Measurements from ENCODE around the gene CA11. TPM values are rescaled to one million over a fixed set of nuclear protein-coding genes. Genes with fewer than 3 reads are reported as not detected.

CA11 gene
- total RNA-seq, 1 experiment from 2014 or later: 12.6 TPM

DNA sequence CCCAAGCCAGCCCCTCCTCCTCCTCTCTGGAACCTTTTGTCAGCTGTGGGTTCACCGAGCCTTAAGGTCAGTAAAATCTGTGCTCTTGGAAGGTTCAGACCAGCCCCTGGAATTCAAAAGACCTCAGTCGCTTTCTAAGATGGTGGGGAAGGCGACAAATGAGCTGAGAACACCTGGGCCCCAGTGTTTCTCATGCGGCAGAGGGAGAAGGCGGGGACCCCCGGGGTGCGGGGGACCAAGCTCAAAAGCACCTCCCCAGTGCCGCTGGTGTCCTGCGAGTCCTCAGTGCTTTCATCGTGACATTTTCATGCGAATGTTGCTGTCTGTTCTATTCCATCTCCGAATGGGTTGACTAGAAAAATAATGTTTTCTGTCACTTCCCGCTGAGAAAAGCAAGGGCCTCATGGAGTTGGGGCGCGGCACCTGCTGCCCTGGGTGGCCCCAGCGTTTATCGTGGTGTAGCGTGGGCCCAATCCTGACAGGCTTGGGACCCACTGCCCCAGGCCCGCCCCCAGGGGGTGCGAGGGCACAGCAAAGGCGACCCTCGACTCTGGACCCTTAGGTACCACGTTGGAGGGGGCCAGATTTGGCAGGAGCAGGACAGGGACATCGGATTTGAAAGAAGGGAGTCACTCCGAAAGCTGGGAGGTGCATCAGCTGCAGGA, 27.6 kb upstream of the CA11 start:
- no peak for DNase-seq (ENCODE audit: low read depth, low spot score)
- ChIA-PET CTCF (interaction anchor here (0.7 kb wide), 1 partner anchor 112 kb away, joined by 5 read pairs; no protein-coding TSS in a partner anchor), POLR2A (no interaction called here)
- TF ChIP-seq, protein P1, sequence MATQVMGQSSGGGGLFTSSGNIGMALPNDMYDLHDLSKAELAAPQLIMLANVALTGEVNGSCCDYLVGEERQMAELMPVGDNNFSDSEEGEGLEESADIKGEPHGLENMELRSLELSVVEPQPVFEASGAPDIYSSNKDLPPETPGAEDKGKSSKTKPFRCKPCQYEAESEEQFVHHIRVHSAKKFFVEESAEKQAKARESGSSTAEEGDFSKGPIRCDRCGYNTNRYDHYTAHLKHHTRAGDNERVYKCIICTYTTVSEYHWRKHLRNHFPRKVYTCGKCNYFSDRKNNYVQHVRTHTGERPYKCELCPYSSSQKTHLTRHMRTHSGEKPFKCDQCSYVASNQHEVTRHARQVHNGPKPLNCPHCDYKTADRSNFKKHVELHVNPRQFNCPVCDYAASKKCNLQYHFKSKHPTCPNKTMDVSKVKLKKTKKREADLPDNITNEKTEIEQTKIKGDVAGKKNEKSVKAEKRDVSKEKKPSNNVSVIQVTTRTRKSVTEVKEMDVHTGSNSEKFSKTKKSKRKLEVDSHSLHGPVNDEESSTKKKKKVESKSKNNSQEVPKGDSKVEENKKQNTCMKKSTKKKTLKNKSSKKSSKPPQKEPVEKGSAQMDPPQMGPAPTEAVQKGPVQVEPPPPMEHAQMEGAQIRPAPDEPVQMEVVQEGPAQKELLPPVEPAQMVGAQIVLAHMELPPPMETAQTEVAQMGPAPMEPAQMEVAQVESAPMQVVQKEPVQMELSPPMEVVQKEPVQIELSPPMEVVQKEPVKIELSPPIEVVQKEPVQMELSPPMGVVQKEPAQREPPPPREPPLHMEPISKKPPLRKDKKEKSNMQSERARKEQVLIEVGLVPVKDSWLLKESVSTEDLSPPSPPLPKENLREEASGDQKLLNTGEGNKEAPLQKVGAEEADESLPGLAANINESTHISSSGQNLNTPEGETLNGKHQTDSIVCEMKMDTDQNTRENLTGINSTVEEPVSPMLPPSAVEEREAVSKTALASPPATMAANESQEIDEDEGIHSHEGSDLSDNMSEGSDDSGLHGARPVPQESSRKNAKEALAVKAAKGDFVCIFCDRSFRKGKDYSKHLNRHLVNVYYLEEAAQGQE (IDR thresholded peaks at IDR 0.05; ENCODE audit: insufficient read depth in 1 of 2, low read depth in 2 of 2, low read length in 1 of 2): no peak
- TF ChIP-seq, protein P2, sequence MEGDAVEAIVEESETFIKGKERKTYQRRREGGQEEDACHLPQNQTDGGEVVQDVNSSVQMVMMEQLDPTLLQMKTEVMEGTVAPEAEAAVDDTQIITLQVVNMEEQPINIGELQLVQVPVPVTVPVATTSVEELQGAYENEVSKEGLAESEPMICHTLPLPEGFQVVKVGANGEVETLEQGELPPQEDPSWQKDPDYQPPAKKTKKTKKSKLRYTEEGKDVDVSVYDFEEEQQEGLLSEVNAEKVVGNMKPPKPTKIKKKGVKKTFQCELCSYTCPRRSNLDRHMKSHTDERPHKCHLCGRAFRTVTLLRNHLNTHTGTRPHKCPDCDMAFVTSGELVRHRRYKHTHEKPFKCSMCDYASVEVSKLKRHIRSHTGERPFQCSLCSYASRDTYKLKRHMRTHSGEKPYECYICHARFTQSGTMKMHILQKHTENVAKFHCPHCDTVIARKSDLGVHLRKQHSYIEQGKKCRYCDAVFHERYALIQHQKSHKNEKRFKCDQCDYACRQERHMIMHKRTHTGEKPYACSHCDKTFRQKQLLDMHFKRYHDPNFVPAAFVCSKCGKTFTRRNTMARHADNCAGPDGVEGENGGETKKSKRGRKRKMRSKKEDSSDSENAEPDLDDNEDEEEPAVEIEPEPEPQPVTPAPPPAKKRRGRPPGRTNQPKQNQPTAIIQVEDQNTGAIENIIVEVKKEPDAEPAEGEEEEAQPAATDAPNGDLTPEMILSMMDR (IDR thresholded peaks at IDR 0.05): no peak
- TF ChIP-seq POLR2AphosphoS5 (IDR thresholded peaks at IDR 0.05; ENCODE audit: low read depth, low read length) (no peak), SIN3A (IDR thresholded peaks at IDR 0.05; ENCODE audit: borderline replicate concordance, insufficient read depth, low read depth, low read length) (no peak), TCF7L2 (IDR thresholded peaks at IDR 0.05; ENCODE audit: low read depth, low read length) (no peak)
- no peak overlapping the region for H3K27ac ChIP-seq (ENCODE audit: low read length)
- no peak overlapping the region for H3K4me3 ChIP-seq (ENCODE audit: low read depth in 2 of 2, low read length in 2 of 2)
- in situ Hi-C loops (cut with HindIII; ENCODE audit: low pct_unique_long_range_greater_than_20kb, low sequenced_read_pairs) (no loop called here), intact Hi-C loops (cut with micrococcal nuclease; ENCODE audit: unreplicated experiment) (no loop called here)
- H3K9me3 ChIP-seq (ENCODE audit: control insufficient read depth, insufficient read depth, low read depth, low read length): no peaks in the 10 kb centered on the region
- no peaks in the 10 kb centered on the region for H3K27me3 ChIP-seq (ENCODE audit: control insufficient read depth, insufficient read depth, low read length)
- ATAC-seq: no peak
- BruUV-seq (replicated peaks): no TSS peak
- no peaks in the 10 kb centered on the region for H3K4me1 ChIP-seq (ENCODE audit: control insufficient read depth, insufficient read depth, low read length)
- H3K36me3 ChIP-seq (ENCODE audit: control insufficient read depth, insufficient read depth, low read length): no peaks in the 10 kb centered on the region

DNA sequence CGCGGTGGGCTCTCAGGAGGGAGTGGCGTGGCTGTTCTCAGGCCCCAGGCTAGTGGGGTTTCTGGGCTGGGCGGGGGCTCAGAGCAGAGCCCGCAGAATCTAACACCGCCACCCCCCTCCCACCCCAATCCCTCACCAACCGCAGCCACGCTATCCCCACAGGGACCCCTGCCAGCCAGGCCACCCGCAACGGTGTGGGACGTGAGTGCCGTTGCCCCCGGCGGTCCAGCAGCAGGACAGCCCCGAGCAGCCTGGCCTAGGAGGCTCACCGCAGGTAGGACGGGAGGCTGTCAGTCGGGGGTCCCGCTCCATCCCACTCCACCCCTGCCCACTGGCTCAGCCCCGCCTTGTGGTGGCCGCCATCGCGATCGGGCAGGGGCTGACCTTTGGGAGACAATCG, 27.0 kb upstream of the CA11 start, which contains the start of gene NTN5:
TSS of gene NTN5 (minus strand) at position 24 of the 400 bp plus-strand sequence. CDS start 2,031 bp downstream, outside the sequence.
- no peak for DNase-seq (ENCODE audit: low read depth, low spot score)
- no TSS peak for BruUV-seq (replicated peaks)
- ChIA-PET POLR2A (no interaction called here), CTCF (no interaction called here)
- no peak within 1 kb of the TSS for H3K27ac ChIP-seq (ENCODE audit: low read length)
- intact Hi-C loops (cut with micrococcal nuclease; ENCODE audit: unreplicated experiment): no loop called here
- H3K36me3 ChIP-seq (ENCODE audit: control insufficient read depth, insufficient read depth, low read length): no peaks in the 10 kb centered on the region
- no peak for ATAC-seq
- no peaks in the 10 kb centered on the region for H3K27me3 ChIP-seq (ENCODE audit: control insufficient read depth, insufficient read depth, low read length)
- no peak for TF ChIP-seq TCF7L2 (IDR thresholded peaks at IDR 0.05; ENCODE audit: low read depth, low read length)
- TF ChIP-seq, protein P2 (IDR thresholded peaks at IDR 0.05): no peak
- in situ Hi-C loops (cut with HindIII; ENCODE audit: low pct_unique_long_range_greater_than_20kb, low sequenced_read_pairs): no loop called here
- no peak within 1 kb of the TSS for H3K4me3 ChIP-seq (ENCODE audit: low read depth in 2 of 2, low read length in 2 of 2)
- no peaks in the 10 kb centered on the region for H3K4me1 ChIP-seq (ENCODE audit: control insufficient read depth, insufficient read depth, low read length)
- H3K9me3 ChIP-seq (ENCODE audit: control insufficient read depth, insufficient read depth, low read depth, low read length): no peaks in the 10 kb centered on the region
